ENCODE results near the gene GCLC. TPM values are rescaled to one million over a fixed set of nuclear protein-coding genes. Genes with fewer than 3 reads are reported as not detected.

Gene GCLC
- total RNA-seq, 1 donor from 2014 or later: 31.6 TPM

DNA sequence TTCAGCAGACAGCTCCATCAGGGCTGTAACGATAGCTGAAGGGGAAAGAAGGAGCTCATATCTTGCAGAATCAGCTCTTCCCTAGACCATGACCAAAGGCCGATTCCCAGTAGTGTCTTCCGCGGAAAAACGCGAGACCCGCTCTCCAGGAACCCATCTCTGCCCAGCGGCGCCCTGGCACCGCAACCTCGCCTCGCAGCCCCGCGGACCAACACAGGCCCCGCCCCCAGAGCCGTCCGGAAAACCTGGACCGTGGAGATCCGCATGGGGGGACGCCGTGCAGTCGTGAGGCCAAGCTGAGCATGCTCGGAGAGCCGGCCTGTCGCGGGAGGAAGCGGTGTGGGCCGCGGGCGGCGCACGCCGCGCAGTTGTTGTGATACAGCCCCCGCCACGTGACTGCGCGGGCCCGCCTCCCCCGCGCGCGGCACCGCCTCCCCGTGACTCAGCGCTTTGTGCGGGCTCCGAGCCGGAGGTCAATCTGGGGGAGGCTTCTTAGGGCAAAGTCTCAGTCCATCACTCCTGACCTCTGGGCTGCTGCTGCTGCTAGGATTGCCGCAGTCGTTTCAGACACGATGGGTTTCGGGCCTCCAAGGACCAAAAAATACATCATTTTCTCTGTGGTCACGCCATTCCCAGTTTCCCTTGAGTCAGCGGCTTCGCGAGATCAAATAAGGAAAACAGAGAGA is 3.1 kb upstream of the GCLC start:
- no peak for FAIRE-seq
- peak overlapping the region; percentile 67 for H3K27ac ChIP-seq (ENCODE audit: low read depth, low read length)

GRCh38 chr6:53547166-53547810 is 2.4 kb upstream of the GCLC start:
- Mint-ChIP-seq H3K9me3 (ENCODE audit: unreplicated experiment) (no peaks in the 10 kb centered on the region), H3K36me3 (ENCODE audit: low read depth, unreplicated experiment) (no peaks in the 10 kb centered on the region), H3K27ac (ENCODE audit: unreplicated experiment) (peak overlapping the region; percentile 66), H3K27me3 (ENCODE audit: low read depth, unreplicated experiment) (peaks cover 7% of the 10 kb centered on the region), H3K4me3 (ENCODE audit: unreplicated experiment) (peak overlapping the region; percentile 90), H3K4me1 (ENCODE audit: low read depth, unreplicated experiment) (peaks cover 6% of the 10 kb centered on the region)
- DNase-seq (ENCODE audit: low read depth) (no peak), FAIRE-seq (no peak)
- peak overlapping the region; percentile 95 for H3K4me2 ChIP-seq (ENCODE audit: low read length)
- peak overlapping the region; percentile 40 for H3K27ac ChIP-seq (ENCODE audit: low read depth, low read length)
- no peaks in the 10 kb centered on the region for H3K36me3 ChIP-seq (ENCODE audit: insufficient read depth, low read length)
- TF ChIP-seq, protein P1, sequence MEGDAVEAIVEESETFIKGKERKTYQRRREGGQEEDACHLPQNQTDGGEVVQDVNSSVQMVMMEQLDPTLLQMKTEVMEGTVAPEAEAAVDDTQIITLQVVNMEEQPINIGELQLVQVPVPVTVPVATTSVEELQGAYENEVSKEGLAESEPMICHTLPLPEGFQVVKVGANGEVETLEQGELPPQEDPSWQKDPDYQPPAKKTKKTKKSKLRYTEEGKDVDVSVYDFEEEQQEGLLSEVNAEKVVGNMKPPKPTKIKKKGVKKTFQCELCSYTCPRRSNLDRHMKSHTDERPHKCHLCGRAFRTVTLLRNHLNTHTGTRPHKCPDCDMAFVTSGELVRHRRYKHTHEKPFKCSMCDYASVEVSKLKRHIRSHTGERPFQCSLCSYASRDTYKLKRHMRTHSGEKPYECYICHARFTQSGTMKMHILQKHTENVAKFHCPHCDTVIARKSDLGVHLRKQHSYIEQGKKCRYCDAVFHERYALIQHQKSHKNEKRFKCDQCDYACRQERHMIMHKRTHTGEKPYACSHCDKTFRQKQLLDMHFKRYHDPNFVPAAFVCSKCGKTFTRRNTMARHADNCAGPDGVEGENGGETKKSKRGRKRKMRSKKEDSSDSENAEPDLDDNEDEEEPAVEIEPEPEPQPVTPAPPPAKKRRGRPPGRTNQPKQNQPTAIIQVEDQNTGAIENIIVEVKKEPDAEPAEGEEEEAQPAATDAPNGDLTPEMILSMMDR (IDR thresholded peaks at IDR 0.05; ENCODE audit: insufficient read depth, low read depth, low read length): no peak
- TF ChIP-seq EZH2 (IDR thresholded peaks at IDR 0.05; ENCODE audit: insufficient read depth, low read length): no peak
- H3K9me3 ChIP-seq (ENCODE audit: insufficient read depth, low read depth, low read length): no peaks in the 10 kb centered on the region
- peaks cover 19% of the 10 kb centered on the region for H3K79me2 ChIP-seq (ENCODE audit: insufficient read depth, low read length)
- H3K9ac ChIP-seq (ENCODE audit: low read length): peak overlapping the region; percentile 80
- peak overlapping the region; percentile 77 for H3K4me3 ChIP-seq (ENCODE audit: insufficient read depth, low read depth, low read length)
- H3K4me1 ChIP-seq (ENCODE audit: insufficient read depth, low read length): peaks cover 16% of the 10 kb centered on the region
- no peaks in the 10 kb centered on the region for H4K20me1 ChIP-seq (ENCODE audit: insufficient read depth, low read length)
- peak overlapping the region; percentile 88 for H2AFZ ChIP-seq (ENCODE audit: low read depth, low read length)
- H3K27me3 ChIP-seq (ENCODE audit: insufficient read depth, low read length): no peaks in the 10 kb centered on the region

More for the DNA sequence above, 3.1 kb upstream of the GCLC start:
- Mint-ChIP-seq H3K36me3 (ENCODE audit: low read depth, unreplicated experiment) (no peaks in the 10 kb centered on the region), H3K9me3 (ENCODE audit: unreplicated experiment) (no peaks in the 10 kb centered on the region), H3K4me1 (ENCODE audit: low read depth, unreplicated experiment) (peaks cover 5% of the 10 kb centered on the region), H3K4me3 (ENCODE audit: unreplicated experiment) (peak overlapping the region; percentile 90), H3K27ac (ENCODE audit: unreplicated experiment) (peak overlapping the region; percentile 95), H3K27me3 (ENCODE audit: low read depth, unreplicated experiment) (peaks cover 7% of the 10 kb centered on the region)
- Histone ChIP-seq H3K4me1 (ENCODE audit: insufficient read depth, low read length) (peaks cover 16% of the 10 kb centered on the region), H3K36me3 (ENCODE audit: insufficient read depth, low read length) (no peaks in the 10 kb centered on the region), H3K4me3 (ENCODE audit: insufficient read depth, low read depth, low read length) (peak overlapping the region; percentile 77), H4K20me1 (ENCODE audit: insufficient read depth, low read length) (no peaks in the 10 kb centered on the region), H2AFZ (ENCODE audit: low read depth, low read length) (peak overlapping the region; percentile 88), H3K27me3 (ENCODE audit: insufficient read depth, low read length) (no peaks in the 10 kb centered on the region), H3K9ac (ENCODE audit: low read length) (peak overlapping the region; percentile 80), H3K9me3 (ENCODE audit: insufficient read depth, low read depth, low read length) (no peaks in the 10 kb centered on the region), H3K79me2 (ENCODE audit: insufficient read depth, low read length) (peaks cover 14% of the 10 kb centered on the region), H3K4me2 (ENCODE audit: low read length) (peak overlapping the region; percentile 95)
- no peak for TF ChIP-seq EZH2 (IDR thresholded peaks at IDR 0.05; ENCODE audit: insufficient read depth, low read length)
- TF ChIP-seq, protein P1 (IDR thresholded peaks at IDR 0.05; ENCODE audit: insufficient read depth, low read depth, low read length): no peak
- peak; percentile 95 for DNase-seq (ENCODE audit: low read depth)
